TTC549 (cell line): ENCODE results near the gene PDSS1.
"Not testable (repeated sequence)": the region's sequence is repeated elsewhere in the genome, so short reads cannot be mapped to it uniquely, and the experiment has no call there.

ENCODE experiments used
- FAIRE-seq: peaks from 2 replicates; lab custom pipeline; 2012; peaks lifted over from hg19 to GRCh38; lab: Jason Lieb, UNC

The PDSS1 gene

DNA sequence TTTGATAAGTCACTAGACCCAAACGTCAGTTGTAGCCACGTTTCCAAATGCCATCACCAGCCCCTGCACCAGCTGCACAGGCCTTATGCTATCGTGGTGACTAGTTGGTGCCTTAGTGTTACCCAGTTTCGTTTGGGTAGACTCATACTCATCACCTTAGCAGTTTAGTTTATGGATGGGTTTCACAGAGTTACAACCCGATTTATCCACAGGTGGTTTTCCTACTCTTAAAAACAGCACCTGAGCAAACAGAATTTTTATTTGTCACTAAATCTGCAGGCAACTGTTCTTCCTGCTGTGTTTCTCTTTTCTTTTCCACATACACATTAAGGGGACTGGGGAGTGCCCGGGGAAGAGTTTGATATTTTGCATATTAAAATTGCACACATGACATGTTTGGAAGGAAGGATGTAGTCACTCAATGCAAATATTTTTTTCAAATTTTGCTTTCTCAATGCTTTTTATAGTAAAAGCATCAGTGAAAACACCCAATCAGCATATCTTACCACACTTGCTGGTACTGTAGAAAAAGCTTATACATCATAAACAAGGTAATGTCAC lies 41.6 kb downstream of the PDSS1 start:
- FAIRE-seq, result no peak

GRCh38 chr10:26741368-26741767 lies 43.9 kb downstream of the PDSS1 start:
- no peak for FAIRE-seq

DNA sequence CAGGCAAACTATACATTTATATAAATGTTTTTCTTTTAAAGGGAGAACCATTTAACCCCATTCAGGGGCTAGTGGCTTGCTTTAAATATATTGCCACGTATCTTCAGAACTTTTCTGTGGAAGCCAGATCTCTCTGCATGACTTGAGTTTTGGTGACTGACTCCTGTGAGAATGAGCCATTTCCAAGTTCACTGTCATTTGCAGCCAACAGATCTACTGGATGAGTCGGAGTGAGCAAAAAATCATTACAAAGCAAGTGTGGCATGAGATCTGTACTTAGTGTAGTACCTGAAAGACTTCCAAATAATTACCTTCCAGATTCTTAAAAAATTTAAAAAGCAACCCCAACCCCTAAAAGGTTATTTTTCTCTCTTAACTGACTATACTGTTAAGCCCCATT lies 45.6 kb downstream of the PDSS1 start:
- no peak for FAIRE-seq

GRCh38 chr10:26743841-26744240 lies 46.3 kb downstream of the PDSS1 start:
- FAIRE-seq, result no peak

DNA sequence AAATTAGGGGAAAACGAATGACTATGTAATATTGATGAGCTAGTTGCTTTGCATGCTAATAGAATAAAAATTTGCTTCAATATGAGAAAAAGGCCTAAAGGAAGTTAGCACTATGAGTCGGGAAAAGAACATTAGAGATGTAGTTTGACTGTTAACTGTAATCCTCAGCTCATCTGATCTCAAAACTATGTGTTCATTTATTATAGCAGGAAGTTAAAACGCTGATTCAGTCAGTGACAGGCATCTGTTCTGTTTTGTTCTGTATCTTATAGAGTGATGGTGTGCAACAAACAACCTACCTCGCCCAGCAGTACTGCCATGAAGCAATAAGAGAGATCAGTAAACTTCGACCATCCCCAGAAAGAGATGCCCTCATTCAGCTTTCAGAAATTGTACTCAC lies 48.6 kb downstream of the PDSS1 start:
- no peak for FAIRE-seq

GRCh38 chr10:26755443-26755903 lies 58.0 kb downstream of the PDSS1 start:
- FAIRE-seq, result no peak

DNA sequence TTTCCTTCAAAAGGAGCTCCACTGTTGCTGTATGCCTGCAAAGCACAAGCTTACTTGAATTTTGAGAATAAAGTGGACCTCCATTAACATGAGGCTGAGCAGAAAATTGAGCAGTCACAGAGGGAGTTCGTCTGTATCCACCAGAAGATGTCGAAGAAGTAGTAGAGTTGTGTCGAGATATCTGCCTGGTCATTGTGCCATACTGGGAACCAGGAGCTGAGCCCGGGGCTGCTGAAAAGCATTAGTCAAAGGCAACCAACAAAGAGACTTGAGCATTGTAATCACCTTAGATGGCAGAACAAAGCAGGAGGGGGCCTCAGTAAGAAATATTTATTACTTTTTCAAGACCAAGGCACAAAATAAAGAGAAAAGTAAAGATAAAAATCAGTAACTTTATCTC lies 61.5 kb downstream of the PDSS1 start:
- no peak for FAIRE-seq

DNA sequence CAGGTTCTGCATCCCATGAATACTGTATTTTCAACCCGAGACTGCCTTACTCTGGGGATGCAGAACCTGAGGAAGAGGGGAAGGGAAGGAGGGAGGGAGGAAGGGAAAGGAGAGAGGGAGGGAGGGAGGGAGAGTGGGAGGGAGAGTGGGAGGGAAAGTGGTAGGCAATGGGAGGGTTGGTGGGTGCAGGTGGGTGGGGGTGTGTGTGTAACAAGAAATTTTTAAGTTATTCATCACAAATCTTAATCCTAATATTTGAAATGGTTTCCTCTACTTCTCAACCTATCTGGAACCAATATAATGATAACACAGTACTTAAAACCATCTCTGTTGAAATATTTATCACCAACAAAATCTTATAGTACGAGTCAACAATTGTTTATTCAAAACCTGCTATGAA lies 68.0 kb downstream of the PDSS1 start:
- FAIRE-seq, result no peak

DNA sequence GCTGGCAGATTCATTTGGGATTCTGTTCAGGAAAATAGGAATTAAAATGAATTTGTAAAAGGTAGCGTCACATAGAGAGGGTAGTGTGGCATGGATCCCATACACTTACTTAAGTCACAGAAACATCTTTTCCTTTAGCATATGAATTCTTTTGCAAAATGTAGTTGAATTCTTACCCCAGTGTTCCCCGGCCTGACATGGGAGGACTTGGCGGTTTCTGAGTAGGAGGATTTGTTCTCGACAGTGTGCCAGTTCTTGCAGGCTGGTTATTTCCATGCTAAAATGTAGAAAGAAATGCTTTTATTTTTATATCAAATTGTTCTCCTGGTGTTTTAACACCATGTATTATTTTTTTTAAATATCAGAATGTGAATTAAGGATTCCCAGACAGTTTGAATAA lies 72.6 kb downstream of the PDSS1 start:
- FAIRE-seq, result no peak

- FAIRE-seq, result no peak
Observed at GRCh38 chr10:26773633-26774032, 76.1 kb downstream of the PDSS1 start.

GRCh38 chr10:26776258-26776657 lies 78.8 kb downstream of the PDSS1 start:
- FAIRE-seq, result no peak

- FAIRE-seq, result no peak
Observed at GRCh38 chr10:26777686-26778085, 80.2 kb downstream of the PDSS1 start.

DNA sequence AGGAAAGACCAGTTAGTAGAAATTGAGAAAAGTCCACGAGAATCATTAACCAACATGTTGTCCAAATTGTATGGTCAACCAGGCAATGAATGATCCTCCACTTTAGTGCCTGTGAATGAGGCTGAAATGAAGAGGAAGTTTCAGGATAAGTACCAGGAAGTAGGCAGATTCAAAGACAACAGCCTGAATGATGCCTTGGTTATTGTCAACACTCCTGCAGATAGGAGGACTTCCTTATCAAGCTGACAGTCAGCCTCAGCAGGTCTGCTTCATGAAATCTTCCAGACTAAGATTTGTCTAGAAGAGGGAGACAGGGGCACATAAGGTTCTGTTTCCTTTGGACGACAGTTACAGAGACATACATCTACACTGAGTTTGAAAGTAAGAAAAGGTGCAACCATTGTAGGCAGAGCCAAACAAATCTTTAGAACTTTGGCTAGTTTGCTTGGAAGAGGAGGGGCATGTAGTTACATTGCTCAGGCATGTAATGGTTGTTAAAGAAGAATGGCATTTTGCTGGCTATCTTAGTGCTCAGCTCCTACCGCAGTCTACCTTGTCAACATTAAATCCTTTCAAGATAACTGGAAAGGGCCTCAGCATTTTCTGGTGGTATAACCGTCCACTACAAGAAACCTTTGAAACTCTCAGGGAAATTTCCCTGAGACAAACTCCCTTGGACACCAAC lies 81.8 kb downstream of the PDSS1 start:
- FAIRE-seq, result no peak

DNA sequence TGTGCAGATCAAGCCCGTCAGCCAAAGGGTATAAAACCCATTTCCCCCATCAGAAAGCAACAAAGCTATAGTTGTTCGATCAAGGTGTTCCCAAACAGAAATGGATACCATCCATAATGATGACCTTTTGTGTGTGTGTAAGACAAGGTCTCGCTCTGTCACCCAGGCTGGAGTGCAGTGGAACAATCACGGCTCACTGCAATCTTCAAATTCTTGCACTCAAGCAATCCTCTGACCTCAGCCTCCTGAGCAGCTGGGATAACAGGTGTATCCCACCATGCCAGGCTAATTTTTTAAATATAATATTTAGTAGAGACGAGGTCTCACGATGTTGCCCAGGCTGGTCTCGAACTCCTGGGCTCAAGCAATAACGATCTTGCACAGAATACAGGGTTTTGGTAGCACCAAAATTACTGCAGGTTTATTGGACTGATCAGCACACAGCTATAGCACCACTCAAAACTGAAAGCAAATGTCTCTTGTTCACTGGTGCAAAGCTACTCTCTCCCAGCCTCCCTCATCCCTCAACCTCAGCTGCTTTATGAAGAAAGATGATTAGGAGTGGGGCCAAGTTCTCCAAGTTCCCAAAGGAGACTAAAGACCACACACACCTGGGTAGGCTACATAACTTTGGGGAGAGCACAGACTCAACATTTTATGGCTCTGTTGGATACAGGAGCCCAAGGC lies 82.7 kb downstream of the PDSS1 start:
- FAIRE-seq, result no peak

DNA sequence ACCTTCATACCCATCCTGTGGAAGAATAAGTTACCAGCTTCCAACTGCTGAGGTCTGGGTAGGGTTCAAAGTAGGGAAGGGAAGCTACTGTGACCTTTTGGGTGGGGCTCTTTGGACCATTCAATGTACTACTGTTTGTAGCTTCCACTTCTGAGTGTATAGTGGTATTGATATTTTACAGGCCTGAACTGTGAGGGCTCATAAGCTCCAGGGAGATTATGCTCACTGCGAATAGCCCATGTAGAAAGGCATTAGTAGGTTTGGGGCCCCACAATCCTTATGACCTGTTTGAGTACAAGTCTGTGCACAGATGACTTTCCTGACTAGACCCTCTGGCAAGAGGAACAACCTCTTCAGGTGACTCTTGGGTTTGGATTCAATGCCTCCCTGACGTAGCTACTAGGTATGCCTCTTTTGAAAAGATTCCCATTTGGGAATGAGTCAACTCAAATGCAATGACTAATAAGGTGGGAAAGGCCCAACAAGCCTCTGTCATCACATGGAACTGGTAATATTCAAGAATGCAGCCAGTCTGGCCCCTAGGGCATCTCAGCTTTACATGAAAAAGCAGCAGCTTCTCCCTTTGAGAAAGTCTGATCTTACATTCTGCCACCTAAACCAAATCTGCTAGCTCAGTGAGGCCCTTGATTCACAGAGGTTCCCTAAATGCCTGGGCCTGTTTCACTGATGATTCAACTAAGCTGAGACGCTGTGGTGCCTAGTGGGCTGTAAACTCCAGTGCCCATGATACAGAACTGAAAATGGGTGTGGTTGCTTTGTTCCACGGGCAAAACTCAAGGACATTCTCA lies 83.5 kb downstream of the PDSS1 start:
- no peak for FAIRE-seq

- no peak for FAIRE-seq
Observed at GRCh38 chr10:26781797-26782196, 84.3 kb downstream of the PDSS1 start.

DNA sequence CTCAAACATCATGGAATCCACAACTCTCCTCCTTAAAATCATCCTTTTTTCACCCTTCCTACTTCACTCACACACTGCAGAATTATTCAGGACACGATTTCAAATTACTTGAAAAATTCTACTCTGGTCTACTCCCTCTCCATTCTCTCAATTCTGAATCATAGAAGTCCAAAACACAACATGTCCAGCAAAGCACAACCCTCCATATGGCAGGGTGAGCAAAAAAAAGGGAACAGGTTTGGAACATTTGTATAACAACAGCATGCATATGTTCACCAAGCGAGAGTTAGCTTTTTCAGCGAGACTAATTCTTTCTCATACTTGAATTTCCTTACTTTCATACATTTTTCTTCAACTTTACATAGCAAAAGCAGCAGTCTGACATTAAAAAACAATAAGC lies 89.9 kb downstream of the PDSS1 start:
- no peak for FAIRE-seq

- not testable (repeated sequence) for FAIRE-seq
Observed at GRCh38 chr10:26789779-26790178, 92.3 kb downstream of the PDSS1 start.

GRCh38 chr10:26790221-26790995 lies 92.9 kb downstream of the PDSS1 start:
- no peak for FAIRE-seq

DNA sequence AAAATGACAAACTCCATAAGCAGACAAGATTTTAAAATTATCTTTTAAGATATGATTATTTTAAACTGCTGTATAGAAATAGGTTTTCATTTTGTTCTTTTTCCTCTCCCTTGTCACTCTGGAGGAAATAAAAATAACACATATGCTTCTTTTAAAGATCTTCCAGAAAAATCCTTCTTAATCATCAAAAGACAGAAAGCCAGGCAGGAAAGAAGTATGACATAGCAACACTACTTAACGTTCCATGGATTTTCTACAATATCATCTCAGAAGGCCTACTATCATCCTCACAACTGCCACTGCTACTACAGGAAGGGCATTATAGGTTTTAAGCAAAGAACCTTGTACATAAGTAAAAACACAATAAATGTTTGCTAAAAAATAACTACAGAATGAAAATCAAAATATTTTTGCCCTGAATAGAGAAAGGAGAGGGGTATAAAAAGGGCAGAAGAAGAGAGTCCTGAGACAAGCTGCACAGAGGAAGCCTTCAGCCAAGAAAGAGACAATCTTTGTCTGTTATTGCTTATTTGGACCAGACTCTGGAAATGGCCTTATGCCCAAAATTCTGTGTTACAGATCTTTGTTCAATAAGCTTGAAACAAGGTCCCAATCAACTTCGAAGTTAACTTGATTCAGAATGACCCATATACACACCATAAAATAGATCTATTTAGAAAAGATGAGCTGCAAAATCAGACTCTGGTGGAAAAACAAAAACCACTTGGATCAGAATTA lies 95.4 kb downstream of the PDSS1 start:
- FAIRE-seq, result no peak
